Fibroblast of skin of left quadriceps (primary cell): ENCODE data around the gene ZNF282.

Experiments
- DNase-seq, 2 experiments: peaks; one replicate each; pipeline ENCODE4 v3.0.0-alpha.2; 2013; ENCODE audit warnings: low read depth in 2 of 2

Gene ZNF282

DNA sequence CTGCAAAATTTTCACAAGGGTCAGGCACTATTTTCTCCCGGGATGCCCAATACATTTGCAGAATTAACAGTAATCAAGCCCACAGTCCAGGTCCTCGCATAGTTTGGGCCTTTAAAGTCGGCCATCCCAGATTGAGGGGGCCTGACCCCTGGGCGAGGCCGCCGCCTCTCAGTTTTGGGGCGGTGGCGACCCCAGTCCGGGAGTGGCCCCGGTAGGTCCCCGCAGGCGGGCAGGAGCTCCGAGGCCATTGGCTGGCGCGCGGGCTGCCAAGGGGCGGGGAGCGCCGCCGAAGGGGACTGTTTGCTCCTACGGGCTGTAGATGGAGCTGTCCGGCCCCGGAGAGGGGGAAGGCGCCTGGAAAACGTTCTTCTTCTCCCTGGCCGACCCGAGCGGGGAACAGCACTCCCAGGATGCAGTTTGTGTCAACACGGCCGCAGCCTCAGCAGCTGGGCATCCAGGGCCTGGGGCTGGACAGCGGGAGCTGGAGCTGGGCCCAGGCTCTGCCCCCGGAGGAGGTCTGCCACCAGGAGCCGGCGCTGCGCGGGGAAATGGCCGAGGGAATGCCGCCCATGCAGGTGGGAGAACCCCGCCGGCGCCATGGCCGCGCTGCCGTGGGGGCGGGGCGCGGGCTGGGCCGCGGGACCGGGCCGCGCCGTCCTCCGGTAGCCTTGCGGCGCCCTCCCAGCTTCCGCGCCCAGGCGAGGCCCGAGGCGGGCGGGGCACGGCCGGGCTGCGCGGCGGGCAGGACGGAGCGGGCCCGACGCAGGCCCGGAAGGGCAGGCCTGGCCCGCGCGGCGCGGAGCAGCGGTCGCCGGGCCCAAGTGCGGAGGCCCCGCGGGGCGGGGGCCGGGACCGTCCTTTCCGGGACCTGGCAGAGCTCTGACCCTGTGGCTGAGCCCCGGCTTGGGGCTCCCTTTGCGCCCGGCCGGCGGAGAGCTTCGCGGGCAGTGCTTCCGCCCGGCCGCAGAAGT lies at the start of gene ZNF282:
Gene ZNF282, plus strand, starts transcription at position 367 of the 971 bp plus-strand sequence. Its CDS starts 44 bp downstream, at position 411.
- peak; percentile 64 to 67 for DNase-seq

DNA sequence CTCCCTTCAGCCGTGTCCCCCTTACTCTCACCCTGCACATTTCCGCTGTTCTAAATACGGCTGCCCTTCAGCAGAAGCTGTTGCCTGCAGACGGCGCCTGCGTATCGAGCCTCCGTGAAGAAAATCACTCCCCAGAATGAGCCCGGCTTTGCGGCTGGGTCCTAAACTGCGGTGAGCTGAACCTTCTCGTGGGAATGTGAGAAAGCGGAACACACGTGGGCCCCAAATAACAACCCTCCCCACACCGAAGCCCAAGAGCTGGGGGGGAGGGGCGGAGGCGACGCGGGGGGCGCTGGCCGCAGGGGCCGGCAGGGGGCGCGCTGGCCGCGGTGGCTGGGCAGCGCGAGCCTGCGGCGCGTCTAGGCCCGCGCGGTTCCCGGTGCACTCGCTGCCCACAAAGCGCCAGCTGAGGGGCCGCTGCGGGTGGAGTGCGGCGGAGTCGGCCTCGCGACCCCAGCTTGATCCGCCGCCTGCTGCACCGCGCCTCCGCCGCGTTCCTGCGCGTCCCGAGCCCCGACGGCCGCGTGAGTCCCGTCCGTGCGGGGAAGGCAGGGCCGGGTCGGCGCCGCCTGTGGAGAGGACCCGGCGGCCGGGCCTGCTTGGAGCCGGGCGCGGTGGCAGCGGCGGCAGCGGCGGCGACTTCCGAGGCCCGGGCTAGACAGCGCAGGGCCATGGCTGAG lies 48.1 kb upstream of the ZNF282 start, which contains the start of gene ZNF398:
Gene ZNF398, plus strand, starts transcription at position 382 of the 680 bp plus-strand sequence. Its CDS starts 290 bp downstream, at position 672.
- DNase-seq = peak; percentile 50 to 55

DNA sequence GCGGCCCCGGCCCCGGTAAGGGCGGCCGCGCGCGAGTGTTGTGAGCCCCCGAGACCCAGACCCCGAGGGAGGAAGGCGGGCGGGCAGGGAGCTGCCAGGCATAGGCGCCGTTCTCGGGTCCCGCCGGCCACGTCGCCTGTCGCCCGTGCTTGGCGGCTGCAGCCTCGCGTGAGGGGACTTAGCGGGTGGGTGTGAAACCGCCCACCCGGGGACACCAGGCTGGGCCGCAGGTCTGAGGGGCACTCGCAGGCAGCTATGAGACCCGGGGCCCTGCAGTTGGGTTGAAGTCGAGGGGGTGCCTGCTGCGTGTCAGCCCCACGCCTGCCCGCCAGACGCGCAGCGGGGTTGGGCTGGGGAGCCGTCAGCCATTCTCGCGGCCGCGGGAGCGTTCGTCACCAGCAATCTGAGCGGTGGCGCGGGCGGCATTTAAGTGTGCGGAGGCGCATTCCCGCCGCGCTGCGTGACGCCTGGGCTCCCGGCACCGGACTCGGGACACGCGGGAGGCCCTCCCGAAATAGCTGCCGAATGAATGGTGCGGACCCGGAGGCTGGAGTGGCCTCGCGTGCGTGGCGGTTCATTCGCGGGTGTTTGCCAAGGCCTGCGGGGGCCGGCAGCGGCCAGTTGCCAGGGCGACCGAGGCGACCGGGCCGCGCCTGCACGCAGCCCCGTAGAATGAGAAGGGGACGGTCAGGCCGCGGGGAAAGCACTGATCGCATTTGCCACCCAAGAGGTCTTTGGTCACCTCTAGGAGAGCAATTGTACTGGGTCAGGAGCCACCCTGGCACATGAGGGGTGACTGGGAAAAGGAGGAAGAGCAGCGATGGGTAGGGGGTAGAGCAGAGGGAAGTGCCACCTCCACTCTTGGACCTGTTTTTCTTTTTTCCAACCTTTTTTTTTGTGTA lies 47.3 kb upstream of the ZNF282 start:
- DNase-seq = no peak

DNA sequence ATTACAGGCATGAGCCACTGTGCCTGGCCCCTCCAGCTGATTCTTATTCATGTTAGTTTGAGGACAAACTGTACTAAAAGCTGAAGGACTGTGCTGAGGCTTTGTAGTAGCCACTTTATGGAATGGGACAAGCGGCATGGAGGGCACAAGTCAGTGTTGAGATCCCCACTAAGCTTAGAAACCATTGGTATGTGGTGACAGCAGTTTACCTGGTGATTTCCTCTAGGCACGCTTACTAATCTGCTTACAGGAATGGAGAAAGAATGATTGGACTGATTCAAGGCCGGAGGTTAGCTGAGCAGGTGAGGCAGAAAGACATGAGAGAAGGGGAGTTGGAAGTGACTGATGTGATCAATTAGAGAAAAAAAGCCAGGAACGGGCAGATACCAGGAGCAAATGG lies 44.4 kb upstream of the ZNF282 start:
- DNase-seq = no peak

DNA sequence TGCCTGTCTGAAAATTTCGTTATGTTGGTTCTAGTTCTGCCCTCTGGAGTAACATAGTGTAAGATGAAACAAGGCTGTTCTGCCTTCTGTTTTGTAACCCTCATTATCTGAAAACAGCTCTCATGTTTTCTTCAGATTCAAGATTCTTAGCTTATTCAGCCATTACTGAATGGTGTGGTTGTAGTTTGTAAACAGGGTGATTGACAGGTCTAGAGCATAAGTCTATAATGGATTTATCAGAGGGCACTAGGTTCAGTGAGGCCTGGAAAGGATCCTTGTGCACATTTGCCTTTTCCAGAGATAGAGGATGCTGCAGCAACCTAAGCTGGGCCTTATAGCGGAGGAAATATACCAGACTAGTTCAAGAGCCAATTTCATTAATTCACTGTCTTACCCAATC lies 42.0 kb upstream of the ZNF282 start:
- no peak for DNase-seq

DNA sequence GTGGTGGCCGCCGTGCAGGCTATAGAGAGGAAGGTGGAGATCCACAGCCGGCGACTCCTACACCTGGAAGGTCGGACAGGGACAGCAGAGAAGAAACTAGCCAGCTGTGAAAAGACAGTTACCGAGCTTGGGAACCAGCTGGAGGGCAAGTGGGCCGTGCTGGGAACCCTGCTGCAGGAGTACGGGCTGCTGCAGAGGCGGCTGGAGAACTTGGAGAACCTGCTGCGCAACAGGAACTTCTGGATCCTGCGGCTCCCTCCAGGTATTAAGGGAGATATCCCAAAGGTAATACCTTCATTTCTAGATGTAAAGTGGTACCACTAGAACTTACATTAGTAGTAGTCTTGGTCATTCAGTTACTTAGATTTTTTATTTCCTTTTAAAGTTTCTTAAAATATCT lies 41.3 kb upstream of the ZNF282 start:
- no peak for DNase-seq

DNA sequence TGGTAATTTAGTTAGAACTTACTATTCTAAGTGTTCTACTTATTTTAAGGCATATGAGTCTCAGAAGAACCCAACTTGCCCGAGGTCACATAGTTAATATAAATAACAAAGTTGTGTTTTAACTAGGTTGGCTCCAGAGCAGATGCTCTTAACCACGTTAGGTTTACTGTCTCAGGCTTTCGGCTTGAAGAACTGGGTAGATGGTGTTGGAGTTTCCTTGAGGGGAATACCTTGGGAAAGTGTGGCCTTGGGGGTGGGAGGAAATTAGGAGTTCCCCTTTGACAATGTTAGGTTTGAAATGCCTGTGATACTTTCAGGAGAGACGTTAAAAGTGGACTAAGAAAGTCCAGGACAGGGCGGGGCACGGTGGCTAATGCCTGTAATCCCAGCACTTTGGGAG lies 38.4 kb upstream of the ZNF282 start:
- no peak for DNase-seq

DNA sequence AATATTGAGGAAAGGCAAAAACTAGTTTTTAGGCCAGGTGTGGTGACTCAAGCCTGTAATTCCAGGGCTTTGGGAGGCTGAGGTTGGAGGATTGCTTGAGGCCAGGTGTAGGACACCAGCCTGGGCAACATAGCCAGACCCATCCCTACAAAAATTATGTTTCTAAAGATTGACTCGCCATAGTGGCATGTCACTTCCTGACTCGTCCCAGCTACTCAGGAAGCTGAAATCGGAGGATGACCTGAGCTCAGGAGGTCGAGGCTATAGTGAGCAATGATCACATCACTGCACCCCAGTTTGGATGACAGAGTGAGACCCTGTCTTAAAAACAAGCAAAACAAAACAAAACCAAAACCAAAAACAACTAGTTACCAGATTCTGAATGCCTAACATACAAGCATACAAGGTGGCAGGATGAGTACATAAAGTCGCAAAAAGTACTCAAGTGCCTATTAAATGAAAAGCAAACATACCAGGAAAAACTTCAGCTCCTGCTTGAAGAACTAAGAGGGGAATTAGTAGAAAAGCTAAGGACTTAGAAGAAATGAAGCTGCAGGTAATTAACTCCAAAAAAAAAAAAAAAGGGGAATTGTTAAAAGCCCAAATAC lies 34.0 kb upstream of the ZNF282 start:
- DNase-seq = no peak

DNA sequence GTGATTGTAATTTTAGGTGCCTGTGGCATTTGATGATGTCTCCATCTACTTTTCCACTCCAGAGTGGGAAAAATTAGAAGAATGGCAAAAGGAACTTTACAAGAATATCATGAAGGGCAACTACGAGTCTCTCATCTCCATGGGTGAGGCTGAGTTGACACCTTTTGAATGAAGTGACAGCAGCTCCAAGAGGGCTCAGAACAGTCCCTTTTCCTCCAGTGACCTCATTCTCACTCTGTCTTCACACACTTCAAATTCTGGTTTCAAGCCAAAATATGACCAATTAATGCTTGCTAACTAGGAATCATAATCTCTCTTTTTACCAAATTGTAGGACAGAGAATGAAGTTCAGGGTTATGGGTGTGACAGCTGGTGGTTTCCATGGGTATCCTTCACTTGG lies 29.2 kb upstream of the ZNF282 start:
- no peak for DNase-seq

DNA sequence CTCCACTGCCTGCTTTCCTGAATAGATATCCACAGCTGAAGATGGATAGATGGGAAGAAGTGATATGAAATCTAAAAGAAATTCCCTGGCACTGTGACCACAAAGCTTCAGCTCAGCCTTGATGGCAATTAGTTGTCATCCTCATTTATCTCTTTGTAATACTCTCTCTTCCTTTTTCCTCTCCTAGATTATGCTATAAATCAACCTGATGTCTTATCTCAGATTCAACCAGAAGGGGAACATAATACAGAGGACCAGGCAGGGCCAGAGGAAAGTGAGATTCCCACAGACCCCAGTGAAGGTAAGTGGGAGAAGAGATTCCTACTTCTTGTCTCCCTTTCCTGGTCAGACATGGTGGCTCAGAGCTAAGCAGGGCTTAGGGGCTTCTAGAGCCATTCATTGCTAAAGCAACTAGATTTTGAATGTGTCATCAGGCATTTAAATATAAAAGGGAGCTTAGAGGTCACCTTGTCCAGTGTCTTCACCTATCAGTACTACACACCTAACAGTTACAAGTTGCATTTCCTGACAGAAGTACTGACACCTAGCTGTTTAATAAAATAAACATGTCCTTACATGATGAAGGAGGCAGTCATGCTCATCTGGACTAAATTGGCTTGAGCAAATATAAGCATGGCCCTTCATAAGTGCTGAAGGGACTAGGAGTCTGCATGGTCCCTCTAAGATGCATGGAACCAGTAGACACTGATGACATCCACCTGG lies 28.6 kb upstream of the ZNF282 start:
- DNase-seq = no peak

DNA sequence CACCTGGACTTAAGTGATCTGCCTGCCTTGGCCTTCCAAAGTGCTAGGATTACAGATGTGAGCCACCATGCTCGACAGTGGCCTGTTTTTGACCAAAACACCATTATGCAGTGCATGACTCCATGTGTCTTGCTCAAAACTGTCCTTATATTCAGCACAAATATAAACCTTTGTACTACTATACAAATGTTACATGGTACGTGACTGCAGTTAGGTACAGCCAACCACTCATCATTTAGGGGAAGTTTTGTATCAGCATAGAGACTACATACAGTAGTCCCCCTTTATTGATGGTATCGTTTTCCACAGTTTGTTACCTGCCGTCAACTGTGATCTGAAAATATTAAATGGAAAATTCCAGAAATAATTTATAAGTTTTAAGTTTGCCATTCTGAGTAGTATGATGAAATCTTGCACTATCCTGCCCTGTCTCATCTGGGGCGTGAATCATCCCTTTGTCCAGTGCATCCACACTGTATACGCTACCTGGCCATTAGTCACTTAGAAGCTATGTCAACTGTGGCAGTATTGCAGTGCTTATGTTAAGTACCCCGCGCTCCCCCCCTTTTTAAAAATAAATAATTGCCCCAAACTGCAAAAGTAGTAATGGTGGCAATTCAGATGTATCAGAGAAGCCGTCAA lies 23.3 kb upstream of the ZNF282 start:
- DNase-seq = no peak

DNA sequence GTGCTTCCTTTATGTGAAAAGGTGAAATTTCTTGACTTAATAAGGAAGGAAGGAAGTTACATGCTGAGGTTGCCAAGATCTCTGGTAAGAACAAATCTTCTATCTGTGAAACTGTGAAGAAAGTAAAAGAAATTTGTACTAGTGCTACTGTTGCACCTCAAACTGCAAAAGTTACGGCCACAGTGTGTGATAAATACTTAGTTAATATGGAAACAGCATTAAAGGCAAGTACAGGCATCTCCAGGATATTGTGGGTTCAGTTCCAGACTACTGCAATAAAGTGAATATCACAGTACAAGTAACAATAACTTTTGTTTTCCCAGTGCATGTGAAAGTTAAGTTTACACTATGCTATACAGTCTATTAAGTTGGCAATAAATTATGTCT lies 22.8 kb upstream of the ZNF282 start:
- DNase-seq = no peak

DNA sequence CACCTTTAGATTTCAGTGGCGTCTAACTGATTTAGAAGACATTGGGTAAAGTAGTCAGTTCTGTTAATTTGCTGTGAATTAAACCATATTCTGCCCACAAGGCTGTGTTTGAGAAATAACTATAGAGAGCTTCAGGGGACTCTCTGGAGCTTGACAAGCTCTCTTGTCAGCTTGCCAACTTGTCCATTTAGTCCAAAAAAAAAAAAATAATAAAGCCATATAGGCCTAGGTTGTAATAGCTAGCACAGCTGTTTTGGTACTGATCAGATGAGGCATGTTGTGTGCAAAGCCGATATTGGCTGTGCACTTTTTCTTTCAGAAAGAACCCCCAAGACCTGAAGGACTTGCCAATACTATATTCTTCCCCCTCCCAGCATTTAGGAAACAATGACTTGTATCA lies 20.2 kb upstream of the ZNF282 start:
- no peak for DNase-seq

DNA sequence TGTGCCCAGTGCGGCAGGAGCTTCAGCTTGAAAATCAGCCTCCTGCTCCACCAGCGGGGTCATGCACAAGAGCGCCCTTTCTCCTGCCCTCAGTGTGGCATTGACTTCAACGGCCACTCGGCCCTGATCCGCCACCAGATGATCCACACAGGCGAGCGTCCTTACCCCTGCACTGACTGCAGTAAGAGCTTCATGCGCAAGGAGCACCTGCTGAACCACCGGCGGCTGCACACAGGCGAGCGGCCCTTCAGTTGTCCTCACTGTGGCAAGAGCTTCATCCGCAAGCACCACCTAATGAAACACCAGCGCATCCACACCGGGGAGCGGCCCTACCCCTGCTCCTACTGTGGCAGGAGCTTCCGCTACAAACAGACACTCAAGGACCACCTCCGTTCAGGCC lies 16.1 kb upstream of the ZNF282 start:
- no peak for DNase-seq

DNA sequence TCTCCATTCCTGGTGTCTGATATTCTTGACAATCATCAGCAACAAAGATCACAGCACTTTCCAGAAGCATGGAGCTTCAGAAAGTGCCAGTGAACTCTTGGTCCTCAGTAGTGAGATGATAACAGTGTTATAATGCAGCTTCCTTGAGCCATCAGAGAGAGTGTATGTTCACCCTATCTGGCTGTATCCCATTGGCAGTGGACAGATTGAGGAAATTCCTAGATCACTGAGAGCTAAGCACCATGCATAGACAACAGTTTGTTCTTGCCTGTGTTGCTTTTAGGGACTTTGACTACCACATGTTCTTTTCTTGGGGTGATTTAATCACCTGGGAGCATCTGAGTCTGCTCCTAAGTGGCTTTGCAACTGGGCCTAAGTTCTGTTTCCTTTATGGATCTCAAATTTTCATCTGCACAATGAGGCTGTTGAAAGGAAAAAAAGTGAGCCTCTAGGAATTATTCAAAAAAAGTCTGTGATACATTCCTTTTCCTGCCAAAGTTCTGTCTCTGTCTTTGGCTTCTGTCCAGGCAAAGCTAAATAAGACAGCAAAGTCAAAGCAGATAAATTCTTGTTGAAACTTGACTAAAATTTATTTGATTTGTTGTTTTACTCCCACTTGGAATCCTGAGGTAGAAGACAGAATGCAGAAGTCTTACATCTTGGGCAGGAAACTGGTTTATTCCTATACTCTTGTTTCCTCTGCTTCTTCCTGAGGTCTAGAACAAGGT lies 14.5 kb upstream of the ZNF282 start:
- no peak for DNase-seq

DNA sequence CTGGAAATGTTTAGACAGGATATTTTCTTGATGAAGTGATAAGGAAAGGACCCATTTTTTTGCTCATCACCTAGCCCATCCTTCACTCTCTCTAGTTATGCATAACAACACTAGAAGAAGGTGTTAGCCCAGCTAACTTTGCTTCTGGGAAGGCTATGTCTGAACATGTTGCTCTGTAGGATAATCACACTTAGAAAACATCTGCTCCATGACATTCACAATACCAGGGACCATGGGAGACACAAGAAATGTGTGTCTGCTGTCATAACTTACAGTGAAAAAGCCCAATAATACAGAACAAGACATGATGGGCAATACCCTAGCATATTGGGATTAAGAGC lies 13.9 kb upstream of the ZNF282 start:
- DNase-seq = no peak

DNA sequence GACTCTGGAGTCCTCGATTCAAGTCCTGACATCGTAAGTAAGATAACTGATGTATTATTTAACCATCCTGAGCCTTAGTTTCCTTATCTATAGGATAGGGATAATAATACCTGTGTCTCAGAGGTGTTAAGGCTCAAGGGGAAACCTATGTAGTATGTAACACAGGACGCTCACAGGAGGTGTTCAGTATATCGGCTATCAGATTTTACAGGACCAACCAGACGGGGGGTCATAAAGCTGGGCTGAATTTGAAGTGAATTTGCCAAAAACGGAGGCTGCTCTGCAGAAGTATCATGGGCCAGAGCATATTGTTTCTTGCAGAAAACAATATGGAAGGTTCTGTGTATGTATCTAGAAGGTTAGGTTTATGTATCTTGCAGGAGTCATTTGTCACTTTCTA lies 11.1 kb upstream of the ZNF282 start:
- no peak for DNase-seq

DNA sequence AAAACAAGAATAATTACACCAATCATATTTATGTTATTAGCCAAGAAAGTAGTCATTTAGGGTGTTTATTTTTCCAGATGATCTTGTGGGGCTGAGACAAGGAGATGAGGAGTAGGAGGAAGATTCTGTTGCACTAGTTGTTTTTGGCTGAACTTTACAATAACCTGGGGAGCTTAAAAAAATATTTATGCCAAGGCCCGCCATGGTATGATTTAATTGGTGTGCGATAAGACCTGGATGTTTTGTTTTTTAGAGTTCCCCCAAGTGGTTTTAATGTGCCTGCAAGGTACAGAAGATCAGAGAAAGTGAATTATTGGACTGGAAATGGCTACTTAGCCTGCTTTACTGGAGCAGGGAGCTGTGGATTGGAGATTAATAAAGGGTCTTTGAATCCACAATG lies 7.1 kb upstream of the ZNF282 start:
- DNase-seq = no peak

DNA sequence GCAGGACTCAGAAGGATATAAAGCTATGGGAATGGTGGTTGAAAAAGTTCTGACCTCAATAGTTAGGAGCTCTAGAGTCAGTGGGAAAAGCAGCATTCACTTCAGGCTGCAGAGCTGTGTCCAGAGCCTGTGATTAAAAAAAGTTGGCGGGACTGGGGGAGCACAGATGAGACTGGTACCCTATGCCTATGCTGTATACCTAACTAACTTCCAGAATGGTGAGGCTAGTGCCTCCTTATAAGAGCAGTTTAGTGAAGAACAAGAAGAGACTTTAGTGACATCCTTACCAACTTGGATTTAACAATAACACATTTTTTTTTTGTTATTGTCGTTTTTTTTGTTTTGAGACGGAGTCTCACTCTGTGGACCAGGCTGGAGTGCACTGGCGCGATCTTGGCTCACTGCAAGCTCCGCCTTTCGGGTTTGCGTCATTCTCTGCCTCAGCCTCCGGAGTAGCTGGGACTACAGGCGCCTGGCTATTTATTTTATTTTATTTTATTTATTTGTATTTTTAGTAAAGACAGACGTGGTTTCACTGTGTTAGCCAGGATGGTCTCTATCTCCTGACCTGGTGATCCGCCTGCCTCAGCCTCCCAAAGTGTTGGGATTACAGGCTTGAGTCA lies 6.6 kb upstream of the ZNF282 start:
- no peak for DNase-seq
